IPS-NIHi7 (cell line): ENCODE data around the gene PLEKHA8.

Experiments
- DNase-seq: peaks from one replicate; pipeline ENCODE4 v3.0.0; 2012; ENCODE audit warnings: mixed read lengths; ENCODE audit errors: extremely low spot score

Gene PLEKHA8

GRCh38 chr7:30028216-30028748, at the start of gene PLEKHA8:
PLEKHA8 (plus strand) TSS chr7:30028412; CDS start chr7:30028763, 351 bp downstream.
- DNase-seq = peak; percentile 86

GRCh38 chr7:29980151-29980550, 48.1 kb upstream of the PLEKHA8 start:
- DNase-seq = no peak

GRCh38 chr7:29987083-29987482, 41.1 kb upstream of the PLEKHA8 start:
- no peak for DNase-seq

- DNase-seq = peak; percentile 35
These were observed 40.3 kb upstream of the PLEKHA8 start for GRCh38 chr7:29987811-29988317.

- DNase-seq = peak; percentile 59
These were observed 39.6 kb upstream of the PLEKHA8 start for GRCh38 chr7:29988424-29989256.

GRCh38 chr7:29989257-29989995, 38.8 kb upstream of the PLEKHA8 start, which contains the start of gene SCRN1:
SCRN1 (minus strand) TSS chr7:29989801; CDS start chr7:29969067, 20,734 bp downstream.
- DNase-seq = peak; percentile 82

GRCh38 chr7:29990931-29991330, 37.3 kb upstream of the PLEKHA8 start:
- no peak for DNase-seq

GRCh38 chr7:29991937-29992336, 36.3 kb upstream of the PLEKHA8 start:
- no peak for DNase-seq

- no peak for DNase-seq
These were observed 35.1 kb upstream of the PLEKHA8 start for GRCh38 chr7:29993140-29993539.

GRCh38 chr7:29995652-29996051, 32.6 kb upstream of the PLEKHA8 start:
- no peak for DNase-seq

- DNase-seq = no peak
These were observed 31.9 kb upstream of the PLEKHA8 start for GRCh38 chr7:29996321-29996720.

GRCh38 chr7:29998489-29998888, 29.7 kb upstream of the PLEKHA8 start:
- DNase-seq = no peak

- DNase-seq = no peak
These were observed 26.2 kb upstream of the PLEKHA8 start for GRCh38 chr7:30001998-30002397.

GRCh38 chr7:30003098-30003497, 25.1 kb upstream of the PLEKHA8 start:
- no peak for DNase-seq

- no peak for DNase-seq
These were observed 22.7 kb upstream of the PLEKHA8 start for GRCh38 chr7:30005464-30005863.

GRCh38 chr7:30010021-30010420, 18.2 kb upstream of the PLEKHA8 start:
- no peak for DNase-seq

- no peak for DNase-seq
These were observed 15.5 kb upstream of the PLEKHA8 start for GRCh38 chr7:30012757-30013156.

GRCh38 chr7:30018451-30018850, 9.8 kb upstream of the PLEKHA8 start:
- DNase-seq = no peak

GRCh38 chr7:30019387-30019786, 8.8 kb upstream of the PLEKHA8 start:
- DNase-seq = no peak

- no peak for DNase-seq
These were observed 8.3 kb upstream of the PLEKHA8 start for GRCh38 chr7:30019960-30020359.

- no peak for DNase-seq
These were observed 7.7 kb upstream of the PLEKHA8 start for GRCh38 chr7:30020535-30020934.

GRCh38 chr7:30022991-30023390, 5.2 kb upstream of the PLEKHA8 start:
- no peak for DNase-seq
